HG02884 (cell line): ENCODE measurements around the gene PGM2.

Experiments used
- ATAC-seq: cut with Tn5 transposase; IDR thresholded peaks from one replicate; pipeline ENCODE4 v1.9.1; 2021; ENCODE audit warnings: mild to moderate bottlenecking, moderate library complexity; ENCODE audit not compliant: unreplicated experiment

The PGM2 gene

GRCh38 chr4:37896206-37896860 is 69.8 kb downstream of the PGM2 start:
- ATAC-seq, result no peak

GRCh38 chr4:37902212-37902611 is 75.7 kb downstream of the PGM2 start:
- ATAC-seq, result no peak

GRCh38 chr4:37902738-37903693 is 76.5 kb downstream of the PGM2 start:
- ATAC-seq, result no peak

- ATAC-seq, result no peak
These were observed 77.4 kb downstream of the PGM2 start for GRCh38 chr4:37903901-37904300.

GRCh38 chr4:37904824-37905223 is 78.3 kb downstream of the PGM2 start:
- no peak for ATAC-seq

GRCh38 chr4:37905533-37906169 is 79.2 kb downstream of the PGM2 start:
- ATAC-seq, result no peak

GRCh38 chr4:37908488-37909331 is 82.2 kb downstream of the PGM2 start:
- no peak for ATAC-seq

- ATAC-seq, result no peak
These were observed 83.0 kb downstream of the PGM2 start for GRCh38 chr4:37909332-37910090.

GRCh38 chr4:37910091-37910486 is 83.6 kb downstream of the PGM2 start:
- ATAC-seq, result no peak
